ENCODE data around the gene PRKD1.
A peak's percentile ranks its signal among the peaks of the same experiment; 100 is the strongest.

The PRKD1 gene

GRCh38 chr14:29576927-29577326, 350.7 kb downstream of the PRKD1 start:
- Histone ChIP-seq H3K4me3 (ENCODE audit: low read length in 2 of 2) (no peak overlapping the region), H3K27ac (ENCODE audit: low read length) (no peak overlapping the region), H3K9me3 (ENCODE audit: control insufficient read depth in 2 of 2, low read length in 2 of 2) (no peaks in the 10 kb centered on the region), H3K9ac (ENCODE audit: low read length in 2 of 2) (no peak overlapping the region), H3K4me1 (ENCODE audit: control insufficient read depth, insufficient read depth, low read length) (no peaks in the 10 kb centered on the region), H3K36me3 (ENCODE audit: control insufficient read depth in 2 of 2, insufficient read depth in 2 of 2, low read length in 2 of 2) (no peaks in the 10 kb centered on the region), H3K27me3 (ENCODE audit: control insufficient read depth in 1 of 2, insufficient read depth in 2 of 2, low read length in 2 of 2) (no peaks in the 10 kb centered on the region)

DNA sequence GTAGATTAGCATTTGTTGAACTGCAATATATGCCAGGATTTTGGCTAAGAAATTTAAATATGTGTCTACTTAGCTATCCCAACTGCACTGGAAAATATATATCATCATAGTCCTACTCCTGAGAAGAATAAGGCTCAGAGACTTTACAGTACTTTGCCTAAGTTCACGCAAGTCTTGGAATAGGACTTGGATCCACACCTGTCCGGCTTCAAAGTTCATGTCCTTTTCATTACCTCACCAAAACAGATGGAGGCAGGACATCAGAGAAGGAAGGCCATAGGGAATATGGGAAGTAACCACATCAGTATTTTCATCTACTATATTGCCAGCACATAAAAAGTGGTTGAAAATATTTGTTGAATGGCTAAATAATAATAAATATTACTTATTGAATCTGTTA, 358.5 kb downstream of the PRKD1 start:
- Histone ChIP-seq H3K9me3 (ENCODE audit: control insufficient read depth in 2 of 2, low read length in 2 of 2) (peaks cover 0 to 10% of the 10 kb centered on the region in 2 donors), H3K4me1 (ENCODE audit: control insufficient read depth, insufficient read depth, low read length) (no peaks in the 10 kb centered on the region), H3K27me3 (ENCODE audit: control insufficient read depth in 1 of 2, insufficient read depth in 2 of 2, low read length in 2 of 2) (no peaks in the 10 kb centered on the region), H3K9ac (ENCODE audit: low read length in 2 of 2) (no peak overlapping the region), H3K36me3 (ENCODE audit: control insufficient read depth in 2 of 2, insufficient read depth in 2 of 2, low read length in 2 of 2) (no peaks in the 10 kb centered on the region), H3K27ac (ENCODE audit: low read length) (no peak overlapping the region), H3K4me3 (ENCODE audit: low read length in 2 of 2) (no peak overlapping the region)

DNA sequence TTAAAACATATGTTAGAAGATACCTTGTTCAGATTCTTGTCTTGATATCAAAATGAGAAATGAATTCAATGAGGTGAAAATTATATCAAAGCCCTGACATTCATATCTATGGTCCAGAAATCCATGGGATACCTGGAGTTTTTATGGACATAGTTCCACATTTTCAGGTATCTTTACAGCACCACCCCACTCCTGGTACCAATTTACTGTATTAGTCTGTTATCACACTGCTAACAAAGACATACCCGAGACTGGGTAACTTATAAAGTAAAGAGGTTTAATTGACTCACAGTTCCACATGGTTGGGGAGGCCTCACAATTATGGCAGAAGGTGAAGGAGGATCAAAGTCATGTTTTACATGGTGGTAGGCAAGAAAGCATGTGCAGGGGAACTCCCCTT, 361.5 kb downstream of the PRKD1 start:
- H3K4me1 ChIP-seq (ENCODE audit: control insufficient read depth, insufficient read depth, low read length), result no peaks in the 10 kb centered on the region

GRCh38 chr14:29558516-29558915, 369.1 kb downstream of the PRKD1 start:
- Histone ChIP-seq H3K27ac (ENCODE audit: low read length) (no peak overlapping the region), H3K36me3 (ENCODE audit: control insufficient read depth in 2 of 2, insufficient read depth in 2 of 2, low read length in 2 of 2) (no peaks in the 10 kb centered on the region), H3K9ac (ENCODE audit: low read length in 2 of 2) (no peak overlapping the region), H3K27me3 (ENCODE audit: control insufficient read depth in 1 of 2, insufficient read depth in 2 of 2, low read length in 2 of 2) (no peaks in the 10 kb centered on the region), H3K4me1 (ENCODE audit: control insufficient read depth, insufficient read depth, low read length) (no peaks in the 10 kb centered on the region), H3K4me3 (ENCODE audit: low read length in 2 of 2) (peak overlapping the region in 1 of 2 donors; percentile 25), H3K9me3 (ENCODE audit: control insufficient read depth in 2 of 2, low read length in 2 of 2) (no peaks in the 10 kb centered on the region)

More for the DNA sequence above, 361.5 kb downstream of the PRKD1 start:
- H3K9ac ChIP-seq (ENCODE audit: low read length in 2 of 2), result no peak overlapping the region
- peaks cover 0 to 10% of the 10 kb centered on the region in 2 donors for H3K9me3 ChIP-seq (ENCODE audit: control insufficient read depth in 2 of 2, low read length in 2 of 2)
- H3K27ac ChIP-seq (ENCODE audit: low read length), result no peak overlapping the region
- no peak overlapping the region for H3K4me3 ChIP-seq (ENCODE audit: low read length in 2 of 2)
- H3K27me3 ChIP-seq (ENCODE audit: control insufficient read depth in 1 of 2, insufficient read depth in 2 of 2, low read length in 2 of 2), result no peaks in the 10 kb centered on the region
- H3K36me3 ChIP-seq (ENCODE audit: control insufficient read depth in 2 of 2, insufficient read depth in 2 of 2, low read length in 2 of 2), result no peaks in the 10 kb centered on the region

DNA sequence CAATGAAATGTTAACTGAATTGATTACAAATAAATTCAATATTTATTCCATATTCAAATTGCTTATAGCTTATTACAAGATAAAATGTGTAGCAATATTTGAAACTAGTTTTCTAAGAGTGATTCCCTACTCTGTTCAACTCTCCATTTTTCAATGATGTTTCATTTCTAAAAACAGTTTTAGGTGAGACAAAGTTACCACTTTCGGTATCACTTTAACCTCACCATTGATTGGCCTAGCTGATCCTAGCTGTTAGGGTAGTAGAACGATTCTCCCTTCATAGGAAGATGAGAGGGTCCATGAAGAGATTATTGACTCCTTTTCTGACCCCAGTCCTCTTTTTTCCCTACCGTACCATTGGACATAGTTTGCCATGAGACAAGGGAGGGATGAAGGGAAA, 373.3 kb downstream of the PRKD1 start:
- no peaks in the 10 kb centered on the region for H3K27me3 ChIP-seq (ENCODE audit: control insufficient read depth in 1 of 2, insufficient read depth in 2 of 2, low read length in 2 of 2)
- H3K36me3 ChIP-seq (ENCODE audit: control insufficient read depth in 2 of 2, insufficient read depth in 2 of 2, low read length in 2 of 2), result no peaks in the 10 kb centered on the region
- no peak overlapping the region for H3K9ac ChIP-seq (ENCODE audit: low read length in 2 of 2)
- no peak overlapping the region for H3K27ac ChIP-seq (ENCODE audit: low read length)
- H3K9me3 ChIP-seq (ENCODE audit: control insufficient read depth in 2 of 2, low read length in 2 of 2), result no peaks in the 10 kb centered on the region
- no peak overlapping the region for H3K4me3 ChIP-seq (ENCODE audit: low read length in 2 of 2)
- H3K4me1 ChIP-seq (ENCODE audit: control insufficient read depth, insufficient read depth, low read length), result no peaks in the 10 kb centered on the region

- Histone ChIP-seq H3K4me3 (ENCODE audit: low read length in 2 of 2) (no peak overlapping the region), H3K4me1 (ENCODE audit: control insufficient read depth, insufficient read depth, low read length) (no peaks in the 10 kb centered on the region), H3K36me3 (ENCODE audit: control insufficient read depth in 2 of 2, insufficient read depth in 2 of 2, low read length in 2 of 2) (no peaks in the 10 kb centered on the region), H3K9ac (ENCODE audit: low read length in 2 of 2) (no peak overlapping the region), H3K27ac (ENCODE audit: low read length) (no peak overlapping the region), H3K27me3 (ENCODE audit: control insufficient read depth in 1 of 2, insufficient read depth in 2 of 2, low read length in 2 of 2) (no peaks in the 10 kb centered on the region), H3K9me3 (ENCODE audit: control insufficient read depth in 2 of 2, low read length in 2 of 2) (no peaks in the 10 kb centered on the region)
Measured at GRCh38 chr14:29553427-29553826, 374.2 kb downstream of the PRKD1 start.

GRCh38 chr14:29548948-29549370, 378.7 kb downstream of the PRKD1 start:
- Histone ChIP-seq H3K36me3 (ENCODE audit: control insufficient read depth in 2 of 2, insufficient read depth in 2 of 2, low read length in 2 of 2) (no peaks in the 10 kb centered on the region), H3K4me3 (ENCODE audit: low read length in 2 of 2) (no peak overlapping the region), H3K9me3 (ENCODE audit: control insufficient read depth in 2 of 2, low read length in 2 of 2) (no peaks in the 10 kb centered on the region), H3K4me1 (ENCODE audit: control insufficient read depth, insufficient read depth, low read length) (no peaks in the 10 kb centered on the region), H3K27ac (ENCODE audit: low read length) (no peak overlapping the region), H3K9ac (ENCODE audit: low read length in 2 of 2) (no peak overlapping the region), H3K27me3 (ENCODE audit: control insufficient read depth in 1 of 2, insufficient read depth in 2 of 2, low read length in 2 of 2) (no peaks in the 10 kb centered on the region)

DNA sequence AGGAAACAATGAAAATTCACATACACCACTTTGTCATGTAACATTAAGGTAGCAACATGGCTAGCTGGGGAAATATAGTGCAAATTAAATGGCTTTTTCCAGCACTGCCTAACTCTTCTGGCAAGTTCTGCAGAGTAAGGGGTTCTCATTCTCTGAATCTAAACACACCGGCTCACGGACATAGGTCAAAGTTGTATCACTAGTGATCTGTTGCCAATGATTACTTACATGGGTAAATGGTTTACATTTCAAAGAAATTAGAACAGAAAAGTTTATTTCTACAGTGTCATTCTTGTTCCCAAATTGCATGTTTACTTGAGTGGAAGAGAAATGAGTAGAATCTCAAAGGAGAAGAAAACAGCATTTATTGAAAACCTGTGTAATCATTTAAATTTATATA, 381.9 kb downstream of the PRKD1 start:
- Histone ChIP-seq H3K4me1 (ENCODE audit: control insufficient read depth, insufficient read depth, low read length) (no peaks in the 10 kb centered on the region), H3K36me3 (ENCODE audit: control insufficient read depth in 2 of 2, insufficient read depth in 2 of 2, low read length in 2 of 2) (no peaks in the 10 kb centered on the region), H3K9me3 (ENCODE audit: control insufficient read depth in 2 of 2, low read length in 2 of 2) (no peaks in the 10 kb centered on the region), H3K27me3 (ENCODE audit: control insufficient read depth in 1 of 2, insufficient read depth in 2 of 2, low read length in 2 of 2) (no peaks in the 10 kb centered on the region), H3K9ac (ENCODE audit: low read length in 2 of 2) (no peak overlapping the region), H3K4me3 (ENCODE audit: low read length in 2 of 2) (no peak overlapping the region), H3K27ac (ENCODE audit: low read length) (no peak overlapping the region)

GRCh38 chr14:29536886-29537511, 390.6 kb downstream of the PRKD1 start:
- Histone ChIP-seq H3K27me3 (ENCODE audit: control insufficient read depth in 1 of 2, insufficient read depth in 2 of 2, low read length in 2 of 2) (no peaks in the 10 kb centered on the region), H3K4me3 (ENCODE audit: low read length in 2 of 2) (no peak overlapping the region), H3K4me1 (ENCODE audit: control insufficient read depth, insufficient read depth, low read length) (no peaks in the 10 kb centered on the region), H3K27ac (ENCODE audit: low read length) (no peak overlapping the region), H3K36me3 (ENCODE audit: control insufficient read depth in 2 of 2, insufficient read depth in 2 of 2, low read length in 2 of 2) (no peaks in the 10 kb centered on the region), H3K9ac (ENCODE audit: low read length in 2 of 2) (no peak overlapping the region), H3K9me3 (ENCODE audit: control insufficient read depth in 2 of 2, low read length in 2 of 2) (no peaks in the 10 kb centered on the region)

- no peaks in the 10 kb centered on the region for H3K4me1 ChIP-seq (ENCODE audit: control insufficient read depth, insufficient read depth, low read length)
- no peaks in the 10 kb centered on the region for H3K36me3 ChIP-seq (ENCODE audit: control insufficient read depth in 2 of 2, insufficient read depth in 2 of 2, low read length in 2 of 2)
- H3K27ac ChIP-seq (ENCODE audit: low read length), result no peak overlapping the region
- no peak overlapping the region for H3K4me3 ChIP-seq (ENCODE audit: low read length in 2 of 2)
- no peaks in the 10 kb centered on the region for H3K27me3 ChIP-seq (ENCODE audit: control insufficient read depth in 1 of 2, insufficient read depth in 2 of 2, low read length in 2 of 2)
- no peak overlapping the region for H3K9ac ChIP-seq (ENCODE audit: low read length in 2 of 2)
- H3K9me3 ChIP-seq (ENCODE audit: control insufficient read depth in 2 of 2, low read length in 2 of 2), result no peaks in the 10 kb centered on the region
Measured at GRCh38 chr14:29529418-29529817, 398.2 kb downstream of the PRKD1 start.

- Histone ChIP-seq H3K4me3 (ENCODE audit: low read length in 2 of 2) (no peak overlapping the region), H3K36me3 (ENCODE audit: control insufficient read depth in 2 of 2, insufficient read depth in 2 of 2, low read length in 2 of 2) (no peaks in the 10 kb centered on the region), H3K27ac (ENCODE audit: low read length) (no peak overlapping the region), H3K4me1 (ENCODE audit: control insufficient read depth, insufficient read depth, low read length) (no peaks in the 10 kb centered on the region), H3K27me3 (ENCODE audit: control insufficient read depth in 1 of 2, insufficient read depth in 2 of 2, low read length in 2 of 2) (no peaks in the 10 kb centered on the region), H3K9me3 (ENCODE audit: control insufficient read depth in 2 of 2, low read length in 2 of 2) (no peaks in the 10 kb centered on the region), H3K9ac (ENCODE audit: low read length in 2 of 2) (no peak overlapping the region)
Measured at GRCh38 chr14:29528889-29529288, 398.8 kb downstream of the PRKD1 start.

All from stomach smooth muscle (tissue), 2 donors.